ENCODE measurements around the gene PTK6.
"Not testable (repeated sequence)": the region's sequence is repeated elsewhere in the genome, so short reads cannot be mapped to it uniquely, and the experiment has no call there.

The PTK6 gene

DNA sequence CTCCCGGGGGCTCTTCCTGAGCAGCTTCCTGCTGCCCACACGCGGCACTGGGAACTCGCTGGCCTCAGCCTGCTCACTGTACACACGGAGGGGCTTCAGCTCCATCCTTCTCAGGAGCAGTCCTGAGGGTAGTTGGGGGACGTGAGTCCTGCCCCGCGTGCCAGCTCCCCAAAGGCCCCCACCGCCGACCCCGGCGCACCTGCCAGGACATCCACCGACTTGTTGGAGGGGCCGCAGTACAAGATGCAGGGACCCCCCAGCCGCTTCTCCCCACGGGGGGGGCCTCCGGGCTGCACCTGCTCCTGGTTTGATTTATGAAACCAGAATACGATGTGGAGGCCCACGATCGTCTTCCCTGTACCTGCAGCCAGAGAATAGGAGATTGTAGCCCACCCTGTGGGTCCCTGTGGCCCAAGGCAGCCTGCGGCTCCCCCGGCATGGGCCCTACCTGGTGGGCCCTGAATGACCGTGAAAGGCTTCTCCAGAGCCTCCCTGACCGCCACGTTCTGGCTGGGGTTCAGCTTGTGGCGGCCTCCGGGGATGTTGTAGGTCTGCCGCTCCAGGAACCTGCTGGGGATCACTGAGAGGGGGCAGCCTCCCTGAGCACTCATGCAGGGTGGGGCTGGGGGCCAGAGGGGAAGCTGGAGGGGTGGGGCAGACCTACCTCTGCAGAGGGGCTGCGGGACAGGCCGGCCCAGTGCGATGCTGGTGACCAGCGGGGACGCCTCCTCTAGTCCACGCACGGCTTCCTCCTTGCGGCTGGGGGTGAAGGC, 24.6 kb upstream of the PTK6 start:
- DNase-seq (ENCODE audit: low spot score): no peak
- TF ChIP-seq, protein P1, sequence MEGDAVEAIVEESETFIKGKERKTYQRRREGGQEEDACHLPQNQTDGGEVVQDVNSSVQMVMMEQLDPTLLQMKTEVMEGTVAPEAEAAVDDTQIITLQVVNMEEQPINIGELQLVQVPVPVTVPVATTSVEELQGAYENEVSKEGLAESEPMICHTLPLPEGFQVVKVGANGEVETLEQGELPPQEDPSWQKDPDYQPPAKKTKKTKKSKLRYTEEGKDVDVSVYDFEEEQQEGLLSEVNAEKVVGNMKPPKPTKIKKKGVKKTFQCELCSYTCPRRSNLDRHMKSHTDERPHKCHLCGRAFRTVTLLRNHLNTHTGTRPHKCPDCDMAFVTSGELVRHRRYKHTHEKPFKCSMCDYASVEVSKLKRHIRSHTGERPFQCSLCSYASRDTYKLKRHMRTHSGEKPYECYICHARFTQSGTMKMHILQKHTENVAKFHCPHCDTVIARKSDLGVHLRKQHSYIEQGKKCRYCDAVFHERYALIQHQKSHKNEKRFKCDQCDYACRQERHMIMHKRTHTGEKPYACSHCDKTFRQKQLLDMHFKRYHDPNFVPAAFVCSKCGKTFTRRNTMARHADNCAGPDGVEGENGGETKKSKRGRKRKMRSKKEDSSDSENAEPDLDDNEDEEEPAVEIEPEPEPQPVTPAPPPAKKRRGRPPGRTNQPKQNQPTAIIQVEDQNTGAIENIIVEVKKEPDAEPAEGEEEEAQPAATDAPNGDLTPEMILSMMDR (IDR thresholded peaks at IDR 0.05; ENCODE audit: borderline replicate concordance, control extremely low read depth, extremely low read depth, insufficient read depth, missing control alignments): no peak
- in situ Hi-C loops (cut with MboI; ENCODE audit: low sequenced_read_pairs, unreplicated experiment): no loop called here

DNA sequence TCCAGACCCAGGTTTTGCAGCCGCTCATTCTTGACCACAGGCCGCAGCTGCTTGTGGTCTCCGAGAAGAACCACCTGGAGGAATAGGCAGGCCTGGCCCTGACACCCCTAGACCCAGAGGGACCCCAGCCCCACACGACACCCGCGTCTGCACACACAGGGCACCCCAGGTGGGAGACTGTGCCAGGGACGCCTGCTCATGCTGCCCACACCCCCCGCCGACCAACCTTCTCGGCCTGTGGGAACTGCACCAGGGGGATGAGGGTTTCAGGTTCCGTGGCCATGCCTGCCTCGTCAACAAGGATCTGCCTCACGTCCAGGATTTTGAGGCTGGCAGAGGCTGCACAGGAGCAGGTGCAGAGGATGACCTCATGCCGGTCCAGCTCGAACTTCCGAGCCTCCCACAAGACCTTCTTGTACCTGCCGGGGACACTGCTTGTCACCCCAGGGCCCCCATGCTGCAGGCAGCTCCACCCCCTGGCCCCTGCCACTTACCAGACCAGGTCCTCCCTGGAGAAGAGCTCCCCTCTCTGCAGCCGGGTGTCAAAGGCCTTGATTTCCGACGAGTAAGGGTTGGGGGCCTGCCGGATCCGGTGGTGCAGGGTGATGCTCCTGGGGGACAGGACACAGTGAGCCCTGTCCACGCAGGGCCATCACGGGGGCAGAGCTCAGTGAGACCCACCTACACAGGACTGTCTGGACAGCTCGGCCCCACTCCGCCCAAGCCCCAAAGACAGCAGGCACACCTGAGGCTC, 23.9 kb upstream of the PTK6 start:
- TF ChIP-seq, protein P1 (IDR thresholded peaks at IDR 0.05; ENCODE audit: borderline replicate concordance, control extremely low read depth, extremely low read depth, insufficient read depth, missing control alignments): no peak

DNA sequence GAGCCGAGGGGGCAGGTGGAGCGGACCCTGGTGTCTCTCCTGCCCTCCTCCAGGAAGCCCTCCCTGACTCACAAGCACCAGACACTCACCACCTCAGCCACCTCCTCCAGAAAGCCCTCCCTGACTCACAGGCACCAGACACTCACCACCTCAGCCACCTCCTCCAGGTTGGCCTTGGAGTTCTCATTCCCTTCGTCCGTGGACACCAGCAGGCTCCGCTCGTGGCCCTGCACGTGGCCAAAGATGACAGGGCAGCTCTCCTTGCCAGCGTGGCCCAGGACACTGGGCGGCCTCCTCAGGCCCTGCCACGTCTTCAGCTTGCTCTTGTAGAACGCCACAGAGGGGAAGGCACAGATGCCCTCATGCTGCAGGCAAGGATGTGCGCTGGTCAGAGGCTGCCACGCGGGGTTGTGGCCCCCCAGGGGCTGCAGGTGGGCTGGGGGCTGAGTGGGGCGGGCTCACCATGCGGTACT, 23.2 kb upstream of the PTK6 start:
- DNase-seq (ENCODE audit: low spot score): no peak
- TF ChIP-seq, protein P1 (IDR thresholded peaks at IDR 0.05; ENCODE audit: borderline replicate concordance, control extremely low read depth, extremely low read depth, insufficient read depth, missing control alignments): no peak
- in situ Hi-C loops (cut with MboI; ENCODE audit: low sequenced_read_pairs, unreplicated experiment): no loop called here

More for the DNA sequence above, 23.9 kb upstream of the PTK6 start:
- in situ Hi-C loops (cut with MboI; ENCODE audit: low sequenced_read_pairs, unreplicated experiment): no loop called here
- DNase-seq (ENCODE audit: low spot score): no peak

DNA sequence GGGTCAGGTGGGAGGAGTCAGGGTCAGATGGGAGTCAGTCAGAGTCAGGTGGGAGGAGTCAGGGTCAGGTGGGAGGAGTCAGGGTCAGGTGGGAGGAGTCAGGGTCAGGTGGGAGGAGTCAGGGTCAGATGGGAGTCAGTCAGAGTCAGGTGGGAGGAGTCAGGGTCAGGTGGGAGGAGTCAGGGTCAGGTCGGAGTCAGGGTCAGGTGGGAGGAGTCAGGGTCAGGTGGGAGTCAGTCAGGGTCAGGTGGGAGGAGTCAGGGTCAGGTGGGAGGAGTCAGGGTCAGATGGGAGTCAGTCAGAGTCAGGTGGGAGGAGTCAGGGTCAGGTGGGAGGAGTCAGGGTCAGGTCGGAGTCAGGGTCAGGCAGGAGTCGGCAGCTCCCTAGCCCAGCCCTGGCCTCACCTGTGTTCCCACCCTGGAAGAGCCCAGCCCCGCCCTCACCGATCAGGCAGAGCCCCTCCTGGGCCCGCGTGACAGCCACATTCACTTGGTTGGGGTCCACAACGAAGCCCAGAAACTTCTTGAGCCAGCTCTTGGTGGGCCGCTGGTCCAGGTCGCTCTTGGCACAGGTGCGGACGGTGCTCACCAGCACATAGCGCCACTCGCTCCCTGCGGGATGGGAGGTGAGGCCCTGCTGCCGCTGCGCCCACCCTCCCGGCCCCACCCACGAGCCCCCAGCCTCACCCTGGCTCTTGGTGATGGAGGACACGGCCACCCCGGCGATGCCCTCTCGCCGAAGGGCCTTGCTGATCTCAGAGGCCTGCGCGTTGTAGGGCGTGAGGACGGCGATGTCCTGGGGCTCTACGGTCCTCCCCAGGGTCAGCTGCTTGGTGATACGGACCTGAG, 22.5 kb upstream of the PTK6 start:
- in situ Hi-C loops (cut with MboI; ENCODE audit: low sequenced_read_pairs, unreplicated experiment); DNase-seq (ENCODE audit: low spot score): not testable (repeated sequence)

DNA sequence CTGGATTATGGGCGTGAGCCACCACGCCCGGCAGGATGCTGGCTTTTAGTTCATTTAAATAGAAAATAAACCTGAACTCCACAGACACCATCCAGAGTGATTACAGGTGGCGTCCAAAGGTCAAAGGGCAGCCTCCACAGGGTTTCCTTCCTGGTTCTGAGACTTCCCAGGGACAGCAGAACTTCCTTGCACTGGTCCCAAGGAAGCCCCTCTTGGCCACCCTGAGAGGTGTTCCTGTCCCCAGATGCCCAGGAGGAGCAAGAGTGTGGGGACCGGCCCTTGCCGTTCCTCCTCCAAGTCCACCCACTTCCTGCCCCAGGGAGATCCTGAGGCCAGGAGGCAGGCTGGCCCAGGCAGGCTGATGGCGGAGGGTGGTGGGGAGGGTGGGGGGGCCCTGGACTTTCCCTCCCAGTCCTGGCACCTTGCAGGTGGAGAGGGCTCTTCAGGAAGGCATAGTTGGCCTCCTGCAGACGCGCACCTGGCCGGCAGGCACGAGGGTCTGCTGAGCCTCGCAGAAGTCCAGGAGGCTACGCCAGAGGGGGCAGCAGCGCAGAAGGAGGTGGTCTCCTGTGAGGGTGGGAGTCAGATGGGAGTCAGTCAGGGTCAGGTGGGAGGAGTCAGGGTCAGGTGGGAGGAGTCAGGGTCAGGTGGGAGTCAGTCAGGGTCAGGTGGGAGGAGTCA, 21.8 kb upstream of the PTK6 start:
- TF ChIP-seq, protein P1 (IDR thresholded peaks at IDR 0.05; ENCODE audit: borderline replicate concordance, control extremely low read depth, extremely low read depth, insufficient read depth, missing control alignments): no peak
- DNase-seq (ENCODE audit: low spot score): no peak
- in situ Hi-C loops (cut with MboI; ENCODE audit: low sequenced_read_pairs, unreplicated experiment): no loop called here

DNA sequence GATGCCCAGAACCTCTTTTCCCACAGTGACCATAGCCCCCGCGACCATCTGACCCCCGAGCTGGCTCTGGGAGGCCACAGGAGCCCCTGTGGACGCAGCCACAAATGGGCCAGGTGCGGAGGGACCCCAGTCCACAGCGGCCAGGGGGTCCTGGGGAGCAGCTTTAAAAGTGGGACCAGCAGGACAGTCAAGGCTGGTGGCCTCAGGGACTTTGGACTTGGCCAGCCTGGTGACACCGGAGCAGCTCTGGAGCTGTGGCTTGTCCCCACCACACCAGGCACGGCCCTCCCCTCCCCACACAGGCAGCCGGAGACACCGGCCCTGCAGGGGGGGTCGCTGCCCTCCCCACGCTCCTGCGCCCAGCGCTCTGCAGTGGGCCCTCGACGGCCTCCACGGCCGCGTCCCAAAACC, 20.3 kb upstream of the PTK6 start:
- TF ChIP-seq, protein P1 (IDR thresholded peaks at IDR 0.05; ENCODE audit: borderline replicate concordance, control extremely low read depth, extremely low read depth, insufficient read depth, missing control alignments): no peak
- in situ Hi-C loops (cut with MboI; ENCODE audit: low sequenced_read_pairs, unreplicated experiment): no loop called here
- DNase-seq (ENCODE audit: low spot score): no peak
